Ectodermal cell (in vitro differentiated cells): ENCODE measurements around the gene MCAT. TPM values are rescaled to one million over a fixed set of nuclear protein-coding genes. Genes with fewer than 3 reads are reported as not detected.

Source experiments
- H3K27ac ChIP-seq: 2 replicates; pipeline ENCODE4 v1.7.0; 2013; ENCODE audit warnings: mild to moderate bottlenecking, low read depth, low read length; ENCODE audit not compliant: insufficient read depth, poor library complexity, severe bottlenecking
- H3K27me3 ChIP-seq: 2 replicates; pipeline ENCODE4 v1.7.0; 2013; ENCODE audit warnings: mild to moderate bottlenecking, low read length; ENCODE audit not compliant: insufficient read depth, control insufficient read depth, poor library complexity, severe bottlenecking
- H3K36me3 ChIP-seq: one replicate; pipeline ENCODE4 v1.7.0; 2013; ENCODE audit warnings: low read length; ENCODE audit not compliant: control insufficient read depth, insufficient read depth
- H3K4me1 ChIP-seq: one replicate; pipeline ENCODE4 v1.7.0; 2013; ENCODE audit warnings: low read length; ENCODE audit not compliant: control insufficient read depth, insufficient read depth
- H3K4me3 ChIP-seq: 2 replicates; pipeline ENCODE4 v1.7.0; 2013; ENCODE audit warnings: low read depth, low read length, control low read depth; ENCODE audit not compliant: insufficient read depth
- H3K9me3 ChIP-seq: 2 replicates; pipeline ENCODE4 v1.7.0; 2013; ENCODE audit warnings: mild to moderate bottlenecking, low read length, moderate library complexity; ENCODE audit not compliant: control insufficient read depth
- WGBS, 2 experiments: methylation state at CpG; one replicate each; pipeline ENCODE4 v1.1.7; 2013; ENCODE audit warnings: missing lambda C conversion rate in 2 of 2; 5-methylcytosine and 5-hydroxymethylcytosine counted together
- polyA plus RNA-seq, 4 experiments: library from polyadenylated mRNA; stranded (reverse); fragments of 50-300 nt; gene quantifications; one replicate each; pipeline ENCODE4 v1.2.3, GENCODE V29; 2013

MCAT gene, protein sequence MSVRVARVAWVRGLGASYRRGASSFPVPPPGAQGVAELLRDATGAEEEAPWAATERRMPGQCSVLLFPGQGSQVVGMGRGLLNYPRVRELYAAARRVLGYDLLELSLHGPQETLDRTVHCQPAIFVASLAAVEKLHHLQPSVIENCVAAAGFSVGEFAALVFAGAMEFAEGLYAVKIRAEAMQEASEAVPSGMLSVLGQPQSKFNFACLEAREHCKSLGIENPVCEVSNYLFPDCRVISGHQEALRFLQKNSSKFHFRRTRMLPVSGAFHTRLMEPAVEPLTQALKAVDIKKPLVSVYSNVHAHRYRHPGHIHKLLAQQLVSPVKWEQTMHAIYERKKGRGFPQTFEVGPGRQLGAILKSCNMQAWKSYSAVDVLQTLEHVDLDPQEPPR
- polyA plus RNA-seq (2013, experiment 1 of 4), result 15.1 TPM
- polyA plus RNA-seq (2013, experiment 2 of 4), result 18.1 TPM
- polyA plus RNA-seq (2013, experiment 3 of 4), result 14.7 TPM
- polyA plus RNA-seq (2013, experiment 4 of 4), result 17.1 TPM

DNA sequence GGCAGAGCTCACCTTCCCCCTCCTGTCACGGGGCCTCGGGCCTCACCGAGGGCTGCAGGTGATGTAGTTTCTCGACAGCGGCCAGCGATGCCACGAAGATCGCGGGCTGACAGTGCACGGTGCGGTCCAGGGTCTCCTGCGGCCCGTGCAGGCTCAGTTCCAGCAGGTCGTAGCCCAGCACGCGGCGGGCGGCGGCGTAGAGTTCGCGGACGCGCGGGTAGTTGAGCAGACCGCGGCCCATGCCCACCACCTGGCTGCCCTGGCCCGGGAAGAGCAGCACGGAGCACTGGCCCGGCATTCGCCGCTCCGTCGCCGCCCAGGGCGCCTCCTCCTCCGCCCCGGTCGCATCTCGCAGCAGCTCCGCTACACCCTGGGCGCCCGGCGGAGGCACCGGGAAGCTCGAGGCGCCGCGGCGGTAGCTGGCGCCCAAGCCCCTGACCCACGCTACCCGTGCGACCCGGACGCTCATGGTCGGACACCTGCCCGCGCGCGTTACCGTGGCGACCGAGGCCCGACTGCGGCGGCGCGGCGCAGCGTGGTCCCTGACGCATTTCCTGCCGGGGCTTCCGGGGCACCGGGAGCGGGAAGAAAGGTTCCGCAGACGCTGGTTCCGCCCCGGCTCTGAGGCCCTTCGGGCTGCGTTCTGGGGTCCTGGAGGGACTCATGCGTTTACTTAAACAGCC lies at the start of gene MCAT:
MCAT (minus strand) TSS at position 519 of the 683 bp plus-strand sequence; CDS start at position 469, 50 bp downstream.
- peaks cover 17% of the 10 kb centered on the region for H3K36me3 ChIP-seq
- H3K27ac ChIP-seq, result no peak within 1 kb of the TSS
- no peaks in the 10 kb centered on the region for H3K4me1 ChIP-seq
- no peaks in the 10 kb centered on the region for H3K27me3 ChIP-seq
- peak within 1 kb of the TSS; percentile 96 for H3K4me3 ChIP-seq
- WGBS, 2 experiments, result 1% methylated on average over 83 of the region's 83 CpGs
- no peaks in the 10 kb centered on the region for H3K9me3 ChIP-seq

DNA sequence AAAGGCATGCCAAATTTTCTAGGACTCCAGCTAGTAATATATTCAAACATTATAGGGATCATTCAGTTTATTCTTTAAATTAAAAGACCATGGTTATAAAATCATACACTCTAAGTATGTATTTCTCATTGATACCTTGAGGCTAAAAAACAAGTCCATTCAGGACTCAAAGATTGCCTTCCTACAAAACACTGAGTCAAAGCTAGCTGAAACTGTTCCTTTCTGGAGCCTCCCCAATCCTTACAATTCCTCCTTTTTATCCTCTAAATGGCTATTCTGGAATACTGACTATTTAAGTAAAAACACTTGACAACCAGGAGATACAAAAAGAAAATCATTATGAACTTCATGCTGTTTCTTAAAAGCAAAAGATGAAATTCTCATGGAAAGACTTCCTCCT lies 48.6 kb upstream of the MCAT start:
- H3K9me3 ChIP-seq, result no peaks in the 10 kb centered on the region
- H3K36me3 ChIP-seq, result no peaks in the 10 kb centered on the region
- H3K4me1 ChIP-seq, result peaks cover 4% of the 10 kb centered on the region
- no peak overlapping the region for H3K4me3 ChIP-seq
- no peak overlapping the region for H3K27ac ChIP-seq
- no peaks in the 10 kb centered on the region for H3K27me3 ChIP-seq

DNA sequence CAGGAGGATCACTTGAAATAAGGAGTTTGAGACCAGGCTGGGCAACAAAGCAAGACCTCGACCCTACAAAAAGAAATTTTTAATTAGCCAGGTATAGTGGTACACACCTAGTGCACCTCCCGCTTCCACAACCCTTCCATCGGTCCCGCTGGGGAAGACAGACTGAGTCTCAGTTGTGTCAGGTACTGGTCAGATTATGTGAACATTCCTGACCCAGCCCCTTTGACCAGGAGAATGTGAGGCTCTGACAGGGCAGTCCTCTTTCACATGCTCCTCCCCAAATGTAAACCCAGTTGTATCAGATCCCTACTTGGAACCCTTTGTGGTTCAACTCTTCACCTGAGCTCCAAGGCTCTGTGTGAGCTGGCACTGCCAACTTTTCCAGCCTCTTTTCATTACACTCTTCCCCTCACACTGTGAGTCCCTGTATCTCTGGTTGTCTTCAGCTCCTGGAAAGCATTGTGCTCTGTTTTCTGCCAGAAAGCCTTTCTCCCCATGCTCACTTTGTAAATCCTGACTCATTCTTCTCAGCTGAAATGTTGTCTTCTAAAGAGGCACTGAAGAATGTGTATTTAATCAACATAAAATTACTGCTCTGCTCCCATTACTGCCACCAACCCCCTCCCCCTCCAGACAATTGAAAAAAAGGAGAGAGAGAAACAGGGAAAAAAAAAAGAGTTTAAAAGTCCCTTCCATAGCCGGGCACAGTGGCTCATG lies 45.8 kb upstream of the MCAT start:
- 89 to 91% methylated on average over 5 of the region's 5 CpGs for WGBS, 2 experiments

DNA sequence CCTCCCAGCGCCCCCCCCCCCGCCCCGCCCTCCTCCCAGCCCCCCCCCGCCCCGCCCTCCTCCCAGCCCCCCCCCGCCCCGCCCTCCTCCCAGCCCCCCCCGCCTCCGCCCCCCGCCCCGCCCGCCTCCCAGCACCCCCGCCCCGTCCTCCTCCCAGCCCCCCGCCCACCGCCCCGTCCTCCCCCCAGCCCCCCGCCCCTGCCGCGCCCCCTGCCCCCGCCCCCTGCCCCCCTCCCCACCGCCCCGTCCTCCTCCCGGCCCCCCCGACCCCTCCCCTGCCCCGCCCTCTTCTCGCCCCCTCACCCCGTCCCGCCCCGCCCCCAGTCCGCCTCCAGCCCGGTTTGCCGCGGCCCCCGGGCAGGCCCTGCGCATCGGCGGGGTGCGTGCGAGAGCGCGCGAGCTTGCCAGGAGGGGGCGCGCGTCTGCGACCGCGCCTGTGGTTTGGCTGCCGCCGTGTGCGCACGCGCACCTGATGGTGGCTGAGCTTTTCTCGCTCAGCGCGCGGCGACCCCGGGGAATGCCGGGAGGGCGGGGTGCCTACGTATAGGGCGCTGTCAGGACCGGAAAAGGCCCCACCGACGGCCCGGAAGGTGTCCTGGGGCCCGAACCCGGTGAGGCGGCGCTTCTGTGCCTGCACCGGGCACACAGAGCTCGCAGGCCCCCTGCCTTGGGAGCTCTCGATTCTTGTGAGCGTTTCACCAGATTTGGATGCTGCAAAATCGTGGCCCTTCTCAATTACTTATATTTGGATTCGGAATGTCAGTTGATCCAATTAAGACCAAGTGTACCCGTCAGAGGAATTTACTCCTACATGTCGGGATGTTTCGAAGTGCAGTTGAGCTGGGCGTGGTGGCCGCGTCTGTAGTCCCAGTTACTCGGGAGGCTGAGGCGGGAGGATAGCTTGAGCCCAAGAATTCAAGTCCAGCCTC lies 44.2 kb upstream of the MCAT start:
- Histone ChIP-seq H3K27ac (peak overlapping the region; percentile 60), H3K36me3 (no peaks in the 10 kb centered on the region), H3K4me3 (peak overlapping the region; percentile 40), H3K27me3 (no peaks in the 10 kb centered on the region), H3K4me1 (peaks cover 15% of the 10 kb centered on the region), H3K9me3 (no peaks in the 10 kb centered on the region)
- 14 to 15% methylated on average over 58 to 59 of the region's 86 CpGs for WGBS, 2 experiments

More for the DNA sequence above, 45.8 kb upstream of the MCAT start:
- H3K9me3 ChIP-seq, result no peaks in the 10 kb centered on the region
- H3K27ac ChIP-seq, result no peak overlapping the region
- H3K4me1 ChIP-seq, result peaks cover 15% of the 10 kb centered on the region
- no peak overlapping the region for H3K4me3 ChIP-seq
- H3K27me3 ChIP-seq, result no peaks in the 10 kb centered on the region
- no peaks in the 10 kb centered on the region for H3K36me3 ChIP-seq

DNA sequence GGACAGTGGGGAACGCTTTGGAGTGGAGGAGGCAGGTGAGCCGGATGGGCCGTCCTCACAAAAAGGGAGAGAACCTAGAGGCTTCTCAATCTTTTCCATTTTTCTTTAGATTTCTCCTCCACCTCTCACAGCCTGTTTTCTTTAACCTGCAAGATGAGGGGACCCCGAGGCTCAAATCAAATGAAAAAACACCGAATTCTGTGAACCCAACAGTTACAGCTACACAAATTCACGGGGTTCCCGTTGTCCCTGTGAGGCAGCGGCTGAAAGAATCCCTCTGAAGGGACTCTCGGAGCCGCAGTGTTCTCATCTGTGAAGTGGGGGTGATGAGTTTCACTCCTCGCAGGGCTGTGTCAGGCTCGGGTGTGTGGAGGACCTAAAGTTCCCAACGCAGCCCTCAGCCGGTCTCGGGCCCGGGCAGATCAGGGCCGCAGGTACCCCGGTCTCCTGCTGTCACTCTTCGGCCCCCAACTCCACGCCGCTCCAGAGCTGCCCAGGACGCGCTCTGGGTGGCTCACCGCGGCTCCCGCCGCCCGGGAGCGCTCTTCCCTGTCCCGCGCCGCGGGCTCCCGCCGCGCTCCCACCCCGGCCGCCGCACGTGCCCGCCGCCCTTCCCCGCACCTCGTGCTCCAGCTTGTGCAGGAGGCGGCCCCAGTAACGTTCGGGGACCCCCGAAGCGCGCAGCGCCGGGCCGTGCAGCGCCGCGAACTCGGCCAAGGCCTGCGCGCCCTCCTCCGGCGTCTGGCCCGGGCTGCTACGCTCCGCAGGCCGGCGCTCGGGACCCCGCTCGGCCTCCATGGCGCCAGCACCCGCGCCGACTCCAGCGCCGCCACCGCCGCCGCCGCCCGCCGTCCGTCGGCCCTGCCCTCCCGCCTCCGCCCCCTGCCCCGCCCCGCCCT lies 43.3 kb upstream of the MCAT start, which contains the start of gene TTLL12:
TTLL12 (minus strand) TSS at position 863 of the 899 bp plus-strand sequence; CDS start at position 798, 65 bp downstream.
- Histone ChIP-seq H3K27me3 (no peaks in the 10 kb centered on the region), H3K27ac (peak within 1 kb of the TSS; percentile 60), H3K4me3 (peak within 1 kb of the TSS; percentile 49), H3K9me3 (no peaks in the 10 kb centered on the region), H3K36me3 (no peaks in the 10 kb centered on the region), H3K4me1 (peaks cover 15% of the 10 kb centered on the region)
- WGBS, 2 experiments, result 1% methylated on average over 75 to 83 of the region's 87 CpGs

DNA sequence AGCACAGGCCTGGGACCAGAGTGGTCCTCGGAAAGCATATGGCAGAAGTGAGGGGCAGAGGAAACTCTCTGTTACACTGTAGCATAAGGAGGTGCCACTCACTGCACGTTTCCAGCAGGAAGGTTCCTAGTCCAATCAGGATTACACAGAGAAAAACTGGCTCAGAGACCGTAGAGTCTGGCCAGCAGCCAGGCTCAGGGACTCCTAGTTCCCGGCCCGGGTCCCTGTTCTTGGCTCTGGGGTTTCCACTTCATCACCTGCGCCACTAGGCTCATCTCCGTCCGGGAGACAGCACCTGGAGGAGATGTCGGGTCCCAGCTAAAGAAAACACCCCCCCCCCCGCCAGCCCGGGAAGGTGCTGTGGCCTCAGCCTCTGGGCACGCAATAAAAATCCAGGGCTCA lies 42.7 kb upstream of the MCAT start:
- no peaks in the 10 kb centered on the region for H3K9me3 ChIP-seq
- peaks cover 15% of the 10 kb centered on the region for H3K4me1 ChIP-seq
- peak overlapping the region; percentile 49 for H3K4me3 ChIP-seq
- H3K27me3 ChIP-seq, result no peaks in the 10 kb centered on the region
- WGBS, 2 experiments, result 24 to 26% methylated on average over 11 to 12 of the region's 12 CpGs
- no peaks in the 10 kb centered on the region for H3K36me3 ChIP-seq
- no peak overlapping the region for H3K27ac ChIP-seq

DNA sequence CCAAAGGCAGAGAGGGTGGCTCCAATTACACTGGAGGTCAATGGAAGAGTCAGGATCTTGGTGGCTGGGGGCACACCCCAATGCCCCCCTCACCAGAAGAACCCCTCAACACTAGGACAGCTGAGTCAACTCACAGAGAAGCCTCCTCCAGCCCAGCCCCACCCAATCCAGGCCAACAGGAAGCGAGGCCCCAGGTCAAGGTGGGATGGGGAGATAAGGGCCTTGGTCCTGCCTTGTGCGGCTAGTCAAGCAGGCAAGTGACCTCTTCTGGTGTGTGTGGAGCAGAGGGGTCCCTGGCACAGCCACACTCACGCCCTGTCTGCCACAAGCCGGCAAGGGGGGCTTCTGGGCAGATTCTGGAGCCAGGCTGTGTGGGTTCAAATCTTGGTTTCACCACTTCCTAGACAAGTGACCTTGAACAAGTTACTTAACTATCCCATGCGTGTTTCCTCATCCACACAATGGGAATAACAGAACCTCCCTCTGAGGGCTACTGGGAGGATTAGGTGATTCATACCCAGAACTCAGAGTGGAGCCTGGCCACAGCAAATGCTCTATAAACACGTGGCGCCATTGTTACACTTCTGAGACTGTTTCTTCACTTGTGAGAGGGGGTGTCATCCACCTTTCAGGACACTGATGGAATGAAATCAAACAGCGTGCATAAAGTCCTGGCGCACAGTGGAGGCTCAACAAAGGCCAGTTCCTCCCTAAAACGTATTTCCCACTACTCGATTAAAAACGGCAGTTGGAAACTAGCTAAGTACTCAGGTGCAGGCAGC lies 40.5 kb upstream of the MCAT start:
- Histone ChIP-seq H3K9me3 (no peaks in the 10 kb centered on the region), H3K36me3 (peaks cover 16% of the 10 kb centered on the region), H3K27ac (no peak overlapping the region), H3K27me3 (no peaks in the 10 kb centered on the region), H3K4me1 (peaks cover 10% of the 10 kb centered on the region), H3K4me3 (no peak overlapping the region)
- WGBS, 2 experiments, result 94 to 97% methylated on average over 12 of the region's 12 CpGs

DNA sequence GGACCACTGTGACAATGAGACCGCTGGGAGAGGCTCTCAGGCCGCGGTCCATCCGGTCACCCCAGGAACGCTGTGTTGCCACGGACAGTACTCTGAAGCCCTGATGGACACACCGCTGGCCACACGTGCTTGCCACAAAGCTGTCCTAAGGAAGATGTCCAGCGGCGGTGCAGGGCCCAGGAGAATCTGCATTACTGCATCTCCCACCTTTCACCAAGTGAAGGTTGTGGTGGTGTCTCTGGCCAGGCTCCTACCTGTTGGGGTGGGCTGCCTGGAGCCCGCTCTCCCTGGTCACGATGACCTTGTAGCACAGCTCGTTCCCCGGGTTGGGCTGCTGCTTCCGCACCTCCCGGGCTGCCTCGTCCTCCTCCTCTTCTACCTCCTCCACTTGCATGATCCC lies 39.5 kb upstream of the MCAT start:
- Histone ChIP-seq H3K27me3 (no peaks in the 10 kb centered on the region), H3K9me3 (no peaks in the 10 kb centered on the region), H3K4me1 (peaks cover 10% of the 10 kb centered on the region), H3K4me3 (no peak overlapping the region), H3K27ac (no peak overlapping the region), H3K36me3 (peaks cover 20% of the 10 kb centered on the region)
- WGBS, 2 experiments, result 95 to 98% methylated on average over 17 of the region's 17 CpGs
